MG63 (cell line): ENCODE data around the gene IPPK. TPM values are rescaled to one million over a fixed set of nuclear protein-coding genes. Genes with fewer than 3 reads are reported as not detected.
A peak's percentile ranks its signal among the peaks of the same experiment; 100 is the strongest.

Experiments used
- DNase-seq: peaks from one replicate; pipeline ENCODE4 v3.0.0-alpha.2; 2020
- H3K27me3 ChIP-seq: fragments of 250-450 bp; sonication (Bioruptor Pico); 2 replicates; pipeline ENCODE4 v1.5.1; 2020; ENCODE audit warnings: mild to moderate bottlenecking, moderate library complexity
- H3K36me3 ChIP-seq: fragments of 250-450 bp; sonication (Bioruptor Pico); 2 replicates; pipeline ENCODE4 v1.5.1; 2020; ENCODE audit warnings: mild to moderate bottlenecking, moderate library complexity
- H3K4me3 ChIP-seq: fragments of 250-450 bp; sonication (Bioruptor Pico); 2 replicates; pipeline ENCODE4 v1.5.1; 2020; ENCODE audit warnings: mild to moderate bottlenecking, moderate library complexity
- H3K9me3 ChIP-seq: fragments of 250-450 bp; sonication (Bioruptor Pico); 2 replicates; pipeline ENCODE4 v1.5.1; 2020; ENCODE audit warnings: mild to moderate bottlenecking, moderate library complexity
- total RNA-seq: library from RNA; depleted of rRNA; stranded (reverse); fragments of >200 nt; shearing (Covaris generic); gene quantifications from 2 replicates; pipeline ENCODE4 v1.2.3, GENCODE V29; 2014; ENCODE audit warnings: low replicate concordance

The IPPK gene
- total RNA-seq, 1 experiment from 2014 or later = 13.3 TPM

DNA sequence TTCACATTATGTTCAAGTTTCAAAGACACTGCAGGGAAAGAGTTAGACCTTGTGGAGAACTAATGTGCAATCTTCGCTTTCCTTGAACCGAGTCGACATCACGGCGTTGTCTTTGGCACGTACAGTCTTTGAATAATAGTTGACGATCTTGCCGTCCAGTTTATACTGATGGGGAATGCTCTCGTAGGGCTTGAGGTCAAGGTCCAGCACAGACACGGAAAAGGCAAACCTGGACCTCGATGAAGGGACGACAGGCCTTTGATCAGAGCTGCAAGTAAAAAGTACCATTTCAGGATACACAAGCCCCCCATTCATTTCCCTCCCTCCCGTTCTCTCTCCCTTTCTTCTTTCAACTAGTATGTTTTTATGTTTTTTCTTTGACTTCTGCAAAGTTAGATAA is 54.1 kb downstream of the IPPK start:
- no peaks in the 10 kb centered on the region for H3K9me3 ChIP-seq
- no peak overlapping the region for H3K4me3 ChIP-seq
- no peaks in the 10 kb centered on the region for H3K27me3 ChIP-seq
- H3K36me3 ChIP-seq = peaks cover 48% of the 10 kb centered on the region
- DNase-seq = no peak

GRCh38 chr9:92614763-92615461 is 55.0 kb downstream of the IPPK start:
- Histone ChIP-seq H3K36me3 (peaks cover 53% of the 10 kb centered on the region), H3K27me3 (no peaks in the 10 kb centered on the region), H3K9me3 (no peaks in the 10 kb centered on the region), H3K4me3 (no peak overlapping the region)
- no peak for DNase-seq

DNA sequence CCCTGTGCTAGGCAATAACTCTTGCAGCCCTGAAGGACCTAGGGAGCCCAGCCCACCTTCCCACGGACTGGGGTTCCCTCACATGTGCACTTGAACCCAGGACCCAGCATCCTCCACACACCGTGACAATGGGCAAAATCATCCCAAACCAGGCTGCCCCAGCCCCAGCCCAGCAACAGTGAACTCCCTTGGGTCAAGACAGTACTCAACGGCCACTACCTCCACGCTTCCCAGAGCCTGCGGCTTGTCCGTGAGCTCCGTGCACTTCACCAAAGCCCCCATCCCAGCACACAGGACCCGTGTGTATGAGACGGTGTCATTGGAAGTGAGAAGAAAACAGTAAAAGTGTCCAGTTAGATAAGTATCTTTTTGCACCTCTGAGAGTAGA is 55.8 kb downstream of the IPPK start:
- peaks cover 55% of the 10 kb centered on the region for H3K36me3 ChIP-seq
- no peak overlapping the region for H3K4me3 ChIP-seq
- DNase-seq = no peak
- H3K27me3 ChIP-seq = no peaks in the 10 kb centered on the region
- no peaks in the 10 kb centered on the region for H3K9me3 ChIP-seq

GRCh38 chr9:92613268-92614122 is 56.4 kb downstream of the IPPK start:
- no peak for DNase-seq
- H3K36me3 ChIP-seq = peaks cover 51% of the 10 kb centered on the region

GRCh38 chr9:92612816-92613215 is 57.1 kb downstream of the IPPK start:
- Histone ChIP-seq H3K27me3 (no peaks in the 10 kb centered on the region), H3K9me3 (no peaks in the 10 kb centered on the region), H3K4me3 (no peak overlapping the region), H3K36me3 (peaks cover 44% of the 10 kb centered on the region)
- DNase-seq = no peak

More at GRCh38 chr9:92613268-92614122, 56.4 kb downstream of the IPPK start:
- Histone ChIP-seq H3K4me3 (no peak overlapping the region), H3K27me3 (no peaks in the 10 kb centered on the region), H3K9me3 (no peaks in the 10 kb centered on the region)

DNA sequence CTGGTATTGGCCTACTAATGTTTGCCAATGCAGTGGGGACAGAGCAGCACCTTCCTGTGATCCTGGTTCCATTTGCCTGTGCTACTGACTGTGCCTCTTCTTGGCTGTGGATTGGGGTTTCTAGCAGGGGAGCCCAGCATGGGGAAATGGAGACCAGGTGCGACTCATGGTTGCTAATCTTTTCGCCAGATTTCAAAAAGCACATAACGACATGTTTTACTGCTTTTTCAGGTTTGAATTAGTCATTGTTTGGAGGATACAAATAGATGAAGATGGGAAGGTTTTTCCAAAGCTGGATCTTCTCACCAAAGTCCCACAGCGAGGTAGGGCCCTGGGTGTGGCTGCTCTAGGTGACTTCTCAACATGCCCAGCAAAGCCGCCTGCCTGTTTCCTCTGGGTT is 57.6 kb downstream of the IPPK start:
- Histone ChIP-seq H3K27me3 (no peaks in the 10 kb centered on the region), H3K4me3 (no peak overlapping the region), H3K36me3 (peaks cover 41% of the 10 kb centered on the region), H3K9me3 (no peaks in the 10 kb centered on the region)
- DNase-seq = no peak

GRCh38 chr9:92611621-92612285 is 58.2 kb downstream of the IPPK start:
- H3K36me3 ChIP-seq = peaks cover 35% of the 10 kb centered on the region
- no peaks in the 10 kb centered on the region for H3K27me3 ChIP-seq
- no peaks in the 10 kb centered on the region for H3K9me3 ChIP-seq
- no peak for DNase-seq
- H3K4me3 ChIP-seq = no peak overlapping the region

DNA sequence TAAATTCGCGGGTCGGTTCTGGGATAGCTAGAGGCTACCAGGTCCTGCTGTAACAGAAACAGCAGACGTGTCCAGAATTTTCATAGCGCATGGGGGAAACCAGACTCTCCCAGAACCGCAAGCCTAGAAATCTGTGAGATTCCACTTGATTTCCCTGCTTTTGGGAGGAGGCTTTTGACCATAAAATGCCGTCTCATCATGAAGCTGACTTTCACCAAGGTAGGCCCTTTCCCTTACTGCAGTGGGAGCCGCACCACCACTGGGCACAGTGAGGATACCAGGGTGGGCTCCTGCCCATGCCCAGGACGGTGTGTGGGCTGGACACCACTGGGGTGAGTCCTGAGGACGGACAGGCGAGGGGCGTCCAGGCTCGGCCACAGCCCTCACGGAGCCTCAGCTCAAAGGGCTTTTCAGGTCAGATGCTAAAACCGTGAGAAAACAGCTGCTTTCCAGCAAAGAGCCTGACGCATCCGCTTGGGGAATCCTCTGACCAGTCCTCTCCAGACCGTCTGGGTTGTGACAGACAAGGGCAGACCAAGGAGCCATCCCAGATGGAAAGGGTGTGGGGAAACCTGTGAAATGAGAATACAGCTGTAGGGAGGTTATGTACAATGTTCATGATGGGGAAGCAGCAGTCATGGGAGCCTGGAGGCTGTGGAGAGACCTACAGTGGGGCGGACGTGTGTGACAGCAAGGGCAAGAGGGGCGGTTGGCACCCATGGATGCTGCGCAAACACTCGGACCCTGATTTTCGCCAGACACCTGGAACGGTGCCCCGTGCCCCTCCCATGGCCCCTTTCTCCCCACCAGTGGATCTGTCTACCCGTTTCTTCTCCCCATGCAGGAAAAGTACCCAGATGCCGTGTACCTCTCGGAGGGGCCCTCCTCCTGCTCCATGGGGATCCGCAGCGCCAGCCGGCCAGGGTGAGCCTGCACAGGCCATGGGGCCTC is 59.2 kb downstream of the IPPK start:
- Histone ChIP-seq H3K27me3 (no peaks in the 10 kb centered on the region), H3K9me3 (no peaks in the 10 kb centered on the region), H3K36me3 (peaks cover 31% of the 10 kb centered on the region), H3K4me3 (no peak overlapping the region)
- no peak for DNase-seq

GRCh38 chr9:92608909-92609445 is 61.0 kb downstream of the IPPK start:
- H3K36me3 ChIP-seq = peaks cover 27% of the 10 kb centered on the region
- no peak for DNase-seq
- no peak overlapping the region for H3K4me3 ChIP-seq
- no peaks in the 10 kb centered on the region; the same call in 1 of the 2 replicates for H3K9me3 ChIP-seq
- H3K27me3 ChIP-seq = no peaks in the 10 kb centered on the region

DNA sequence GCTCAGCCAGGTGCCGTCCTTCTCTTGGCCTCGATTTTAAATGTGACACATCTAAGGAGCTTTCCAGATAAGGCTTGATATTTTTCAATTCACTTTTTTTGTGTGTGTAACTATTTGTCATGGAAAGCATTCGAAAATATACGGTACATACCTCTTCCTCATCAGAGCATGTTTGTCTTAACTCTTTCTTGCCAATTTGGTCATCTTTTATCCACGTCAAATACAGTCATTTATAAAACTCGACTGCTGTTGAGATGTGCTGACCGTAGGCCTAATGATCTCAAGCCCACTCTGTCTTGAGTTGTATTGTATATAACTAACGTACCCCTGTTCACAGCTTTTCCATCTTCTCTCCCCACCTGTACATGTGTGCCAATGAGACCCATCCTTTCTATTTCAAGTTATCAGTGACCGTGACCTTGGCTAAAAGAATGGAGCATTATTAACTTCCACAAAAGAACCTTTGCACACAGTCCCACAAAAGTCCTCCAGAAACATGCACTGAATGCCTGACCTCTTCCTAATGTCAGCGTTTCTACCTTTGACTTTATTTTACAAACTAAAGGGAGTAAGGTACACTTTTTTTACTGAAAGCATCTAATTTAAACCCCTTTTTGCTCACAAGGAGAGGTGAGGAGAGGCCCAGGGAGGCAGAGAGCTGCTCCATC is 61.6 kb downstream of the IPPK start:
- Histone ChIP-seq H3K27me3 (no peaks in the 10 kb centered on the region), H3K36me3 (peaks cover 28% of the 10 kb centered on the region), H3K4me3 (no peak overlapping the region), H3K9me3 (no peaks in the 10 kb centered on the region; the same call in 1 of the 2 replicates)
- no peak for DNase-seq

- DNase-seq = peak; percentile 36
- Histone ChIP-seq H3K27me3 (no peaks in the 10 kb centered on the region), H3K36me3 (peaks cover 25% of the 10 kb centered on the region), H3K4me3 (no peak overlapping the region), H3K9me3 (no peaks in the 10 kb centered on the region; the same call in 1 of the 2 replicates)
Observed at GRCh38 chr9:92607773-92608172, 62.2 kb downstream of the IPPK start.

- no peaks in the 10 kb centered on the region for H3K27me3 ChIP-seq
- H3K9me3 ChIP-seq = no peaks in the 10 kb centered on the region; the same call in 1 of the 2 replicates
- peaks cover 21% of the 10 kb centered on the region for H3K36me3 ChIP-seq
- H3K4me3 ChIP-seq = no peak overlapping the region
- DNase-seq = peak; percentile 57
Observed at GRCh38 chr9:92607088-92607487, 62.8 kb downstream of the IPPK start.

DNA sequence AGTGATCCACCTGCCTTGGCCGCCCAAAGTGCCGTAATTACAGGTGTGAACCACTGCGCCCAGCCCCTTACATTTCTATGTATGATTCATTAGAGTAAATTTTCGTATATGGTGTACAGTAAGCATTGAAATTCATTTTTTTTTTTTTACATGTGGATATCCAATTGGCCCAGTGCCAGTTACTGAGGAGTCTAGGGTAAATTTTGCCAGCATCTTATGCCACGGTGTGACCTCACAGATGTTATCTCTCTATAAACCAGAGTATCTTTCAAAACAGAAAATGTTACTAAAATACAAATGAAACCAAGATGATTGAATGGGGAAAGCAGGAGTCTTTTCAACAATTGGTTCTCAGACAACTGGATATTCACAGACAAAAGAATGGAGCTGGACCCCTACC is 64.7 kb downstream of the IPPK start:
- Histone ChIP-seq H3K4me3 (no peak overlapping the region), H3K9me3 (no peaks in the 10 kb centered on the region; the same call in 1 of the 2 replicates), H3K27me3 (no peaks in the 10 kb centered on the region), H3K36me3 (peaks cover 7% of the 10 kb centered on the region)
- DNase-seq = no peak

GRCh38 chr9:92603990-92604389 is 65.9 kb downstream of the IPPK start:
- Histone ChIP-seq H3K27me3 (no peaks in the 10 kb centered on the region), H3K9me3 (no peaks in the 10 kb centered on the region; the same call in 1 of the 2 replicates), H3K36me3 (peaks cover 5% of the 10 kb centered on the region), H3K4me3 (no peak overlapping the region)
- no peak for DNase-seq

- H3K36me3 ChIP-seq = peaks cover 5% of the 10 kb centered on the region
Observed at GRCh38 chr9:92603100-92603499, 66.8 kb downstream of the IPPK start.

More at GRCh38 chr9:92603100-92603499, 66.8 kb downstream of the IPPK start:
- no peak overlapping the region for H3K4me3 ChIP-seq
- DNase-seq = no peak
- H3K27me3 ChIP-seq = no peaks in the 10 kb centered on the region
- H3K9me3 ChIP-seq = no peaks in the 10 kb centered on the region; the same call in 1 of the 2 replicates
